ENCODE data around the gene FRZB.

The FRZB gene

GRCh38 chr2:182858671-182859070 is 7.8 kb downstream of the FRZB start:
- H3K4me3 ChIP-seq (ENCODE audit: low read depth, low read length): no peak overlapping the region
- DNase-seq: no peak
- no peaks in the 10 kb centered on the region for H3K27me3 ChIP-seq
- H3K36me3 ChIP-seq: no peaks in the 10 kb centered on the region
- no peaks in the 10 kb centered on the region for H3K9me3 ChIP-seq
- H3K4me1 ChIP-seq: no peaks in the 10 kb centered on the region
- TF ChIP-seq, protein P1, sequence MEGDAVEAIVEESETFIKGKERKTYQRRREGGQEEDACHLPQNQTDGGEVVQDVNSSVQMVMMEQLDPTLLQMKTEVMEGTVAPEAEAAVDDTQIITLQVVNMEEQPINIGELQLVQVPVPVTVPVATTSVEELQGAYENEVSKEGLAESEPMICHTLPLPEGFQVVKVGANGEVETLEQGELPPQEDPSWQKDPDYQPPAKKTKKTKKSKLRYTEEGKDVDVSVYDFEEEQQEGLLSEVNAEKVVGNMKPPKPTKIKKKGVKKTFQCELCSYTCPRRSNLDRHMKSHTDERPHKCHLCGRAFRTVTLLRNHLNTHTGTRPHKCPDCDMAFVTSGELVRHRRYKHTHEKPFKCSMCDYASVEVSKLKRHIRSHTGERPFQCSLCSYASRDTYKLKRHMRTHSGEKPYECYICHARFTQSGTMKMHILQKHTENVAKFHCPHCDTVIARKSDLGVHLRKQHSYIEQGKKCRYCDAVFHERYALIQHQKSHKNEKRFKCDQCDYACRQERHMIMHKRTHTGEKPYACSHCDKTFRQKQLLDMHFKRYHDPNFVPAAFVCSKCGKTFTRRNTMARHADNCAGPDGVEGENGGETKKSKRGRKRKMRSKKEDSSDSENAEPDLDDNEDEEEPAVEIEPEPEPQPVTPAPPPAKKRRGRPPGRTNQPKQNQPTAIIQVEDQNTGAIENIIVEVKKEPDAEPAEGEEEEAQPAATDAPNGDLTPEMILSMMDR (IDR thresholded peaks at IDR 0.05; ENCODE audit: low read depth, low read length): no peak

DNA sequence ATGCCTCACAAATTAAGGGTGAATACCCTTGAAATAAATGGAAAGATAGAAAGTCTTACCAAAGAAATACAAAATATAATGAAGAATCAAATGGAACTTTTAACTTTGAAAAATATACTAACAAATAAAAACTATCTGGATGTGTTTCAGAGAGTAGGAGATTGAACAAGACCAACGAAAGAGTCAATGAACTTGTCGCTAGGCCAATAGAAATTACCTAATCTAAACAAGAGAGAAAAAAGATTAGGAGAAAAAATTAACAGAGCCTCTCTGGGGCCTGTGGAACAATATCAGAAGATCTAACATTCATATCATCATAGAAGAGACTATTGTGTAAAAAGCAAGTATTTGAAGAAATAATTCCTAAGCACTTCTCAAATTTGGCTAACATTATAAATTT is 11.1 kb downstream of the FRZB start:
- no peak overlapping the region for H3K4me3 ChIP-seq (ENCODE audit: low read depth, low read length)
- H3K9me3 ChIP-seq: no peaks in the 10 kb centered on the region
- H3K4me1 ChIP-seq: no peaks in the 10 kb centered on the region
- no peak for DNase-seq
- TF ChIP-seq, protein P1 (IDR thresholded peaks at IDR 0.05; ENCODE audit: low read depth, low read length): no peak
- H3K27me3 ChIP-seq: no peaks in the 10 kb centered on the region
- no peaks in the 10 kb centered on the region for H3K36me3 ChIP-seq

DNA sequence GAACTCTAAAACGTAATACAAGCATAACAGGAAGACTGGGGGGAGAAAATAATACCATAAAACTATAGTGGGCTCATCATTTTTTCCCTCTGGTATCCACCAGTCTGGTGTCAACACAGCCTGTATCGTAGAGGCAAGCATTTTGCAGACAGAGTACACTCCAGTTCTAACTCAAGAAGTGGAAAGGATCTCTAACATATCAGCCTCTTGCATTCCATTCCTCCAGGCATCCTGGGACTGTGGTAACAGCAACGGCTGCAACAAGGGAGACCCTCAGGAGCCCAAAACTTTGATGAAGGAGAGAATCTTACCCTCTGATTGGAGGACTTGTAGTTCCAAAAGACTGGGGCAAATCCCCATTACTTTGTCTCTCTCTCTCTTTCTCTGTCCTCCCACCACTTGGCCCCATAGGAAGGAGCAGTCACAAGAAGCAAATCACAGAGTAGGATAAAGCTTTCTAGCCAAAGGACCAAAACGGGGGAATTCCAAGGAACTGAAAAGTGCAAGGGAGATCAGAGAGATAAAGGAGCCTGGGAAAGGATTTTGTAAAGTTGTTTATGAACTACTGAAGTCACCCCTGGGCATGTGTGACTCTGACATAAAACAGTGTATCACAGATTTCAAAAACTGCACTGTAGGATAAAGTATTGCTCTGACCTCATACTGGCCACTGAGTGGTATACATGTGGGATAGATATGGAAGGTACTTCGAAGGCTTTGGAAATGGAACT is 11.9 kb downstream of the FRZB start:
- TF ChIP-seq, protein P1 (IDR thresholded peaks at IDR 0.05; ENCODE audit: low read depth, low read length): no peak
- Histone ChIP-seq H3K36me3 (no peaks in the 10 kb centered on the region), H3K4me3 (ENCODE audit: low read depth, low read length) (no peak overlapping the region), H3K27me3 (no peaks in the 10 kb centered on the region), H3K4me1 (no peaks in the 10 kb centered on the region), H3K9me3 (no peaks in the 10 kb centered on the region)
- DNase-seq: no peak

DNA sequence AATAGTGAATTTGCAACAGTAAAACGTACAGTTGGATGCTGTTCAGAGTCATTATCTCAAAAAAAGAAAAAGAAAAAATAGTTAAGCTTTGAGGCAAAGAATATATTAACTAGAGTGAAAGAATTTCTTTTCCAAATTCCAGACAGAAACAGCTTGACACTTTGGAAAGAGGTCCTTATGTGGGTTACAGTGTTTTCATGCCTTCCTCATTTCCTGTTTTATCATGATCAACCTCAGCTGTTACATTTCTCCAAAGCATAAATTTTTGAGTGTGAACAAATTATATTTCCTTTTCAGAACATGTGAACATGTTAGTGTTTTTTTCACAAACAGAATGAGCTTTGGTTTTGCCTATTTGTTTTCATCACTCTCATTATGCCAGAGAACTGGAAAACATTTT is 13.6 kb downstream of the FRZB start:
- Histone ChIP-seq H3K9me3 (no peaks in the 10 kb centered on the region), H3K36me3 (no peaks in the 10 kb centered on the region), H3K4me1 (no peaks in the 10 kb centered on the region), H3K27me3 (no peaks in the 10 kb centered on the region), H3K4me3 (ENCODE audit: low read depth, low read length) (no peak overlapping the region)
- DNase-seq: no peak
- TF ChIP-seq, protein P1 (IDR thresholded peaks at IDR 0.05; ENCODE audit: low read depth, low read length): no peak

GRCh38 chr2:182852090-182852489 is 14.3 kb downstream of the FRZB start:
- no peaks in the 10 kb centered on the region for H3K9me3 ChIP-seq
- no peak overlapping the region for H3K4me3 ChIP-seq (ENCODE audit: low read depth, low read length)
- DNase-seq: peak; percentile 46
- TF ChIP-seq, protein P1 (IDR thresholded peaks at IDR 0.05; ENCODE audit: low read depth, low read length): no peak
- H3K36me3 ChIP-seq: no peaks in the 10 kb centered on the region
- no peaks in the 10 kb centered on the region for H3K4me1 ChIP-seq
- no peaks in the 10 kb centered on the region for H3K27me3 ChIP-seq

- H3K9me3 ChIP-seq: no peaks in the 10 kb centered on the region
- H3K4me1 ChIP-seq: no peaks in the 10 kb centered on the region
- H3K36me3 ChIP-seq: no peaks in the 10 kb centered on the region
- TF ChIP-seq, protein P1 (IDR thresholded peaks at IDR 0.05; ENCODE audit: low read depth, low read length): no peak
- no peak for DNase-seq
- H3K27me3 ChIP-seq: no peaks in the 10 kb centered on the region
- H3K4me3 ChIP-seq (ENCODE audit: low read depth, low read length): no peak overlapping the region
Measured at GRCh38 chr2:182845794-182846417, 20.5 kb downstream of the FRZB start.
